GM12878 (cell line): ENCODE results near the gene NIPA2.

ENCODE experiments used
- ATF7 ChIP-seq: fragments of 450-650 bp; IDR thresholded peaks from 2 replicates; pipeline ENCODE4 v1.6.1; 2016; ENCODE audit warnings: low read depth, mild to moderate bottlenecking
- BRCA1 ChIP-seq: IDR thresholded peaks from 2 replicates; pipeline ENCODE4 v1.6.1; 2011; ENCODE audit warnings: low read depth, low read length, improper control_type of control experiment
- CBX5 ChIP-seq: sonication (generic); IDR thresholded peaks from 2 replicates; pipeline ENCODE4 v1.6.1; 2016; ENCODE audit warnings: low read depth, moderate library complexity, mild to moderate bottlenecking, inconsistent platforms
- E2F8 ChIP-seq: fragments of 450-650 bp; IDR thresholded peaks from 2 replicates; pipeline ENCODE4 v1.6.1; 2018; ENCODE audit warnings: mild to moderate bottlenecking, low read depth, moderate library complexity; ENCODE audit not compliant: partially characterized antibody
- HDAC6 ChIP-seq: fragments of 200-600 bp; sonication (generic); IDR thresholded peaks from one replicate; pipeline ENCODE4 v1.8.0; 2017; ENCODE audit warnings: antibody characterized with exemption; ENCODE audit not compliant: unreplicated experiment
- MAX ChIP-seq: IDR thresholded peaks from 2 replicates; pipeline ENCODE4 v1.6.1; 2012; ENCODE audit warnings: low read depth, low read length, improper control_type of control experiment
- NFYB ChIP-seq: IDR thresholded peaks from 2 replicates; pipeline ENCODE4 v1.6.1; 2011; ENCODE audit warnings: low read depth, mild to moderate bottlenecking, low read length, improper control_type of control experiment, moderate library complexity; ENCODE audit not compliant: insufficient read depth
- POLR2AphosphoS5 ChIP-seq: IDR thresholded peaks from 2 replicates; pipeline ENCODE4 v1.6.1; 2011; ENCODE audit warnings: mild to moderate bottlenecking, low read length, inconsistent platforms
- RAD21 ChIP-seq: IDR thresholded peaks from 2 replicates; pipeline ENCODE4 v1.6.1; 2011; ENCODE audit warnings: mild to moderate bottlenecking, low read depth, low read length, moderate library complexity; ENCODE audit not compliant: insufficient read depth
- SIX5 ChIP-seq: IDR thresholded peaks from 2 replicates; pipeline ENCODE4 v1.6.1; 2011; ENCODE audit warnings: mild to moderate bottlenecking, low read depth, low read length, moderate library complexity; ENCODE audit not compliant: severe bottlenecking
- SKIL ChIP-seq: fragments of 450-650 bp; IDR thresholded peaks from 2 replicates; pipeline ENCODE4 v1.6.1; 2017; ENCODE audit warnings: mild to moderate bottlenecking, low read depth, inconsistent platforms; ENCODE audit not compliant: poor library complexity, severe bottlenecking
- ZNF24 ChIP-seq: fragments of 450-650 bp; IDR thresholded peaks from 2 replicates; pipeline ENCODE4 v1.6.1; 2017; ENCODE audit warnings: antibody characterized with exemption, mild to moderate bottlenecking
- TF ChIP-seq, protein P1 (sequence below), 3 experiments: IDR thresholded peaks in 2 of 3; conservative IDR thresholded peaks in 1 of 3; 2 replicates each; pipeline ENCODE4 v1.5.1; 2011; ENCODE audit warnings: low read depth in 3 of 3, low read length in 3 of 3, mild to moderate bottlenecking in 3 of 3, control low read depth in 2 of 3, moderate library complexity in 2 of 3, inconsistent platforms in 1 of 3, mixed read lengths in 1 of 3; ENCODE audit not compliant: control insufficient read depth in 2 of 3, insufficient read depth in 1 of 3; ENCODE audit errors: extremely low read depth in 1 of 3
- TF ChIP-seq, protein P2 (sequence below): IDR thresholded peaks from 2 replicates; pipeline ENCODE4 v1.6.1; 2012; ENCODE audit warnings: low read length, inconsistent platforms

DNA sequence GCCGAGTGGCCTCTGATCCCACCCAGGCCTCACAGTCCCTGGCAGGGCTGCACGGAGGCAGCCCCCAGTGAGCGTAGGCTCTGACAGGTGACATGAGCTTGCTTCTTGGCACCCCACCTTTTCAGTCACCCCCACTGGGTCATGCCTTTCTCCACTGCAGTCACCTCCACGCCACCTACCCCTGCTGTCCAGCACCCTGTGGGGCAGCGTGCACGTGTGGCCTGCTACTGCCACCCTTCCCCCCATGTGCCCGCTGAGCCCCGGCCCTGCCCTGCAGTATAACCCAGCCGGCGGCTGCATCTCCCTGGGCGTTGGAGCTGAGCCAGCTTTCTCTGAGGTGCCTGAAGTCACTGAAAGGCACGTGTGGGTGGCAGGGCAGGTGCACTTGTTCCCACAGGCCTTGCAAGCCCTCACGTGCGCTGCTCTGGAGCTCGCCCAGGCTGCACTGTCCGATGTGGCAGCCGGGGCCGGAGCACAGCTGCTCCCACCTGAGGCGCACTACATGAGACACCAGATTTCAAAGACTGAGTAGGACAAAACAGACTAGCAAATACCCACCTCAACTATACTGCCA is 65.6 kb downstream of the NIPA2 start:
- TF ChIP-seq, protein P1, sequence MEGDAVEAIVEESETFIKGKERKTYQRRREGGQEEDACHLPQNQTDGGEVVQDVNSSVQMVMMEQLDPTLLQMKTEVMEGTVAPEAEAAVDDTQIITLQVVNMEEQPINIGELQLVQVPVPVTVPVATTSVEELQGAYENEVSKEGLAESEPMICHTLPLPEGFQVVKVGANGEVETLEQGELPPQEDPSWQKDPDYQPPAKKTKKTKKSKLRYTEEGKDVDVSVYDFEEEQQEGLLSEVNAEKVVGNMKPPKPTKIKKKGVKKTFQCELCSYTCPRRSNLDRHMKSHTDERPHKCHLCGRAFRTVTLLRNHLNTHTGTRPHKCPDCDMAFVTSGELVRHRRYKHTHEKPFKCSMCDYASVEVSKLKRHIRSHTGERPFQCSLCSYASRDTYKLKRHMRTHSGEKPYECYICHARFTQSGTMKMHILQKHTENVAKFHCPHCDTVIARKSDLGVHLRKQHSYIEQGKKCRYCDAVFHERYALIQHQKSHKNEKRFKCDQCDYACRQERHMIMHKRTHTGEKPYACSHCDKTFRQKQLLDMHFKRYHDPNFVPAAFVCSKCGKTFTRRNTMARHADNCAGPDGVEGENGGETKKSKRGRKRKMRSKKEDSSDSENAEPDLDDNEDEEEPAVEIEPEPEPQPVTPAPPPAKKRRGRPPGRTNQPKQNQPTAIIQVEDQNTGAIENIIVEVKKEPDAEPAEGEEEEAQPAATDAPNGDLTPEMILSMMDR (IDR thresholded peaks at IDR 0.05 in 2 of 3, conservative IDR thresholded peaks at IDR 0.05 in 1 of 3; ENCODE audit: control insufficient read depth in 2 of 3, extremely low read depth in 1 of 3, insufficient read depth in 1 of 3, low read depth in 3 of 3, low read length in 3 of 3) = no peak
- TF ChIP-seq CBX5 (no peak), SKIL (no peak), RAD21 (no peak), HDAC6 (no peak), NFYB (no peak), ATF7 (no peak), E2F8 (no peak), POLR2AphosphoS5 (no peak), MAX (no peak), BRCA1 (no peak), SIX5 (no peak), ZNF24 (no peak)
- TF ChIP-seq, protein P2, sequence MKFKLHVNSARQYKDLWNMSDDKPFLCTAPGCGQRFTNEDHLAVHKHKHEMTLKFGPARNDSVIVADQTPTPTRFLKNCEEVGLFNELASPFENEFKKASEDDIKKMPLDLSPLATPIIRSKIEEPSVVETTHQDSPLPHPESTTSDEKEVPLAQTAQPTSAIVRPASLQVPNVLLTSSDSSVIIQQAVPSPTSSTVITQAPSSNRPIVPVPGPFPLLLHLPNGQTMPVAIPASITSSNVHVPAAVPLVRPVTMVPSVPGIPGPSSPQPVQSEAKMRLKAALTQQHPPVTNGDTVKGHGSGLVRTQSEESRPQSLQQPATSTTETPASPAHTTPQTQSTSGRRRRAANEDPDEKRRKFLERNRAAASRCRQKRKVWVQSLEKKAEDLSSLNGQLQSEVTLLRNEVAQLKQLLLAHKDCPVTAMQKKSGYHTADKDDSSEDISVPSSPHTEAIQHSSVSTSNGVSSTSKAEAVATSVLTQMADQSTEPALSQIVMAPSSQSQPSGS = no peak
